Measurements from ENCODE around the gene TGFBR1.

The TGFBR1 gene

DNA sequence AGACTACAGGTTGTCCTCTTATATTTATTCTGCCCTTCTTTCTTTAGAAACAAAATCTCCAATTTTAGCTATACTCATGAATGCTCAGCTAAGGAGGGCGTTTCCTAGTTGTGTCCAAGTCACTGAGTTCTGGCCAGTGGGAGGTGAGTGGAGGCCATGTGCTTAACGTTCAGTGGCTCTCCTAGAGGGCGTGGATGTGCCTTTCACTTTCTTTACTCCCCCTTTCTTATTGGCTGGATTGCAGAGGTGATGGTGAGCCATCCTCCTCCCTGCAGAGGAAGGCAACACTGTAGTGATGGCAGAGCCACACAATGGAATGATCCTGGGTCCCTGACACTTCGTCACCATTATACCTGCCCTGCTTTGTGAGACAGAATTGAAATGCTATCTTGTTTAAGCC is 62.2 kb downstream of the TGFBR1 start:
- no peak for DNase-seq

DNA sequence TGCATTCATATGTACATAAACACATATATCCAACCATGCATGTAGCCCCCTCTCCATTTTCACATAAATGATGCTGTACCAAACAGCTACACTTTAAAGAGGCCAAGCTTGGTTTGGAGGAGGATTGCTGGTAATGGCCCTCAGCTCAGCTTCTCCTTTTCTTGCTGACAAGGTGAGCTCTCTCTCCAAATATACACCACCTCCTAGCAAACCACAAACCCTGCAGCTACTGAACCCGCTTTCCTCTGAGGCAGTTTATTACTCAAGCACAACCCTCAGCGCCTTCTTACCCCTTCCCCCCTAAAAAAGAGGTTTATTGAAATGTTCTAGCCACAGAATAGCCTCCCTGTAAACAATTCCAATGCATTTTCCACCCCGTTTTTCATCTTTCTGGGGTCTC is 62.8 kb downstream of the TGFBR1 start:
- no peak for DNase-seq

DNA sequence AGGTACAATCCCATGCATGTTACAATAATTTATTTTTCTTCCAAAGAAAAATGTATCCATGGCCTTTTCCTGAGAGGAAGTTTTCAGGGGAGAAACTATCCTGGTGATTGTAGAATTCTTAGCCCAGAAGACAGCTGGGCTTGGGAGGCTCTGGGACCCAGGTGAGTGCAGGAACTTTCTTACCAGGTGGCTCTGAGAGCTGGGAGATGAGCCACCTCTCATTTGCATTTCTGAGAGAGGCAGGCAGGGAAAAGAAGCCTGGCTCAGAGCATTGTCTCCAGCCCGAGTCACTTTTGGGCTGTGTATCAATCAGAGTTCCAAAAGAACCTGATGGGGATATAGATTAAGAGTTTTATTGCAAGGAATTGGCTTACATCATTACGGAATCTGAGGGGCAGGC is 64.2 kb downstream of the TGFBR1 start:
- no peak for DNase-seq

DNA sequence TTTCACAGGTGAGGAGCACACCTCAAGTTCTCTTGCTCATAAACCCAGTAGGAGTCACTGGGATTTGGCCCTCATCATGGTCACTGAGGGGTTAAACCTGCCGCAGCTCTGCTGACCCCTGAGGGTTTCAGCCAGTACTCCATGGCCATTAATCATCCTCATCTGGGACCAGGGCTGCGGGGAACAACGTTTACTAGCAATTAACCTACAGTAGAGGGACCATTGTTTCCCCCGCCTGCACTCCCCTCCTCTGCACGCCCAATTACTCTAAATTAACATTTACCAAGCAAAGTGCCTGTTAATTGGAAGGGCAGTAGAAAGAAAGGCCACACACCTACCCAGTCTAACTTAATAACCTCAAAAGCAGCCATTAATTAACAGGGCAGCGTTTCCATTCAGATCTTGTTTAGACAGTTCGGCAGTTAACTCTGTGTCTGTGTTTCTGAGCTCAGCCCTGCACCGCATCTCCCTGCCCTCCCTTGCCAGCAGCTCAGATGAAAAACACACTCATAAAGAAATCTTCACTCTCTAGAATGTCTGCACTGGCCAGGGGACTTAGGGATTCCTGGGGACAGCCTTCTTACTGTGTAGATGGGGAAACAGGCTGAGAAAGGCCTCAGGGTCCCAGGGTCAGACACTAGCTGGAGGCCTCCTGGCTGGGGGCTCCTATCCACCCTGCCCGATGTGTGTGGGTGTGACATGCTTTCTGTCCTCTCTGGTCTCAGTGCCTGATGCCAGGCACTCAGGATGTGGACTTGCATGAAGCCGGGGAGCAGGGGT is 65.3 kb downstream of the TGFBR1 start:
- DNase-seq = no peak

DNA sequence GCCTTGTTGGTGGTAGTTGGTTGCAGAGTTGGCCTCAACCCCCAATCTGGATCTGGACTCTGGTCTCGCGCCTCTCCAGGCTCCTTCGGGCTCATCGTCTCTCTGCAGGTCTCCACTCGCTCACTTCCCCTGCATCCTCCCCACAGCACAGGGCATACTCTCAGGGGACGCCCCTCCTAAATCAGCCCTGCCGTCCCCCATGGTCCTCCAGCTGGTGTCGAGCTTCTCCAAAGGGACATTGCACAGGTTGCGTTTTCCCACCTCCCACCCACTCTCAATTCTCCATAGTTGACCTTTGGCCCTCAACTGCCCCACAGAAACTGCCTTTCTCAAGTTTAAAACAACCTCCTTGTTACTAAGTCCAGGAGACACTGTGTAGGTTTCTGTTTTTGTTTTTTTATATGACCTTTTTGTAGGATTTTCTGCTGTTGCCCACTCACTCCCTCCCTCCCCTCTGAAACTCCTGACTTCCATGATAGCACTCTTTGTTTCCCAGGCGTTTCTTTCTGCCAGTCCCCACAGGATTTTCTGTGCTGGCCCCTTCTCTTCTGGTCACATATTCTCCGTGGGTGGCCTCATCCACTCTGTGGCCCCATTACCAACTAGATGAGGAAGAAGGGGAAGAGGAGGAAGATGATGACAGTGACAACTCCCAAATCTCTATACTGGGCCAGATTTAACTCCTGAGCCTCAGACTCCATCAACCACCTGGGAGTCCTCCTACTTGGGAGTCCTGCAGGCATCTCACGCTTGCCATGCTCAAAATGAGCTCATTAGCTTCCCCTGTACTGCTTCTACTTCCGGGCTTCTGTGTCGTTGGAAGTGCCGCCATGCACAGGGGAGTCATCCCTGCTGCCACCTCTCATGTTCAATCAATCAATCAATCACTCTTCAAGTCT is 66.6 kb downstream of the TGFBR1 start:
- DNase-seq = no peak

DNA sequence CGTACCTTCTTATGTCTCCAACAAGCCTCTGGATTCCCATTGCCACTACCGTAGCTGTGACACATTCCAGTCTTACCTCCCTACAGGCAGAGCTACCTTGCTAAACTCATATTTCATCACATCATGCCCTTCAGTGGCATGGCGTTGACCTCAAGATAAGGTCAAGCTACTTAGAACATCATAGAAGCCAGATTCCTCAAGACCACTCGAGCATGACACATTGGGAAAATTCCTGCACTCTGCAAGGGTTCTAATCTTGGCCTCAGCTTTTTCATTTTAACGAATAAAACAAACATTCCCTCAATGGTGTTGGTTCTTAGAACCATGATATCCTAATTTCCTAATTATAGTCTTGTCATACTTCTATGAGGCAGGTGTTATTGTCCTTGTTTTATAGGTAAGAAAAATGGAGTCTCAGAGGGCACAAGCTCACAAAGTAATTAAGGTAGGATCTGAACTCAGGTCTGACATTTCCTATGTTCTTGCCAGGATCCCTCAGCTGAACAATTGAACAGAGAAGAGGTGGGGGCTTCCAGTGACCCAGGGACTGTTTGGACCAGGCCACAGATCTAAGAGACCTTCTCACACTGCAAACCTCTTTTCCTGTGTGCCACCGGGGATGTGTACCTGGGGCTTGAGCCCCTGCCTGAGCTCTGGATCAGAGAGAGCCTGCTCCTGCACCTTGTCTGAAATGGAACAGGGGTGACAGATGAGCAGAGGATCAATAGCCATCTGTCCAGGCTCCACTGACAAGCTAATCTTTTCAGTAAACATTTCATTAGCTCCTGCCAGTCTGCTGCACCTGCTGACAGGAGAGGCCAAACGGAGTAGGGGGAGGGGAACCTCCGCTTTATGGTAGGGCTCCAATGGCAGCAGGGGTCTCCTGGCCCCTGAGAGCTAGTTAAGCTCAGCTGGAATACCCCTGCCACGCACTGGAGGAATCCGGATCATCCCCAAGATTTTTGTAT is 67.5 kb downstream of the TGFBR1 start:
- DNase-seq = no peak

DNA sequence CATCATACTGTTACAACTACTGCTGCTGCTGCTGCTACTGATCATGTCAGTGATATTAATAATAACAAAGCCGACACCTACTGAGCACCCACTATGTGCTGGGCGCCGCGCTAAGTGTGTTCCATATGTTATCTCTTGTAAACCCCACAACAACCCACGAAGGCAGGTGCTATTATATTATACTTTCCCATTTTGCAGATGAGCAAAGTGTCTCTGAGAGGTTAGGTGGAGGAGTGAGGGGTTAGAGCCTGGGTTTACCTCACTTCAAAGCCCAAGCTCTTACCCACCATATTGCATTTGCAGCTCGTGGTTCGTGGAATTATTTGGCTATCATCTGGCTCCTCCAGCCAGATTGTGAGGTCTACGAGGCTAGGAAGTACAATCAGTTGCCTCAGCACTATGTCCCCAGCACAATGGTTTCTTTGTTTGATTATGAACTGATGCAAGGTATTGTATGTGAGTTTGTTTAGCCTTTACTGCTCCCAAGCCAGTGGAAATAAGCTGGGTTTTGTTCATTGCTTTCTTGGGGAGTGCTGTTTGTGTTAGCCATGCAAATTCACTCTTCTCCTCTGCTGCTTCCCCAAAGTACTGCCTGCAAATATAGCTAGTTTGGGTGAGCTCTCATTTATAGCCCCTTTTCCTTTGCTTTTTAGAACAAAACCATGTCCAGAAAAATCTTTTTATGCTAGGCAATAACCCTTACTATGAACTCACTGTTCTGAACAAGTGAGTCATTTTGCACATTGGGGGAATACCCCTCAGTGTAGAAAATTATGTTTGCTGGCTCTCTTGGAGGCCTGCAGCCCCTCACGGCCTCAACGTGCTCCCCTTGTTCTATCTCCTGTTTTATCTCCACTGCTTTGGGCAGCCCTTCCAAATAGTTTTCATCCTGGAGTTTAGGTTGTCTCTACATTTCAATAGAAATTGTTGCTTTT is 68.9 kb downstream of the TGFBR1 start:
- peak in 3 of 58 donors; percentile 3 to 67 (median 5) for DNase-seq

DNA sequence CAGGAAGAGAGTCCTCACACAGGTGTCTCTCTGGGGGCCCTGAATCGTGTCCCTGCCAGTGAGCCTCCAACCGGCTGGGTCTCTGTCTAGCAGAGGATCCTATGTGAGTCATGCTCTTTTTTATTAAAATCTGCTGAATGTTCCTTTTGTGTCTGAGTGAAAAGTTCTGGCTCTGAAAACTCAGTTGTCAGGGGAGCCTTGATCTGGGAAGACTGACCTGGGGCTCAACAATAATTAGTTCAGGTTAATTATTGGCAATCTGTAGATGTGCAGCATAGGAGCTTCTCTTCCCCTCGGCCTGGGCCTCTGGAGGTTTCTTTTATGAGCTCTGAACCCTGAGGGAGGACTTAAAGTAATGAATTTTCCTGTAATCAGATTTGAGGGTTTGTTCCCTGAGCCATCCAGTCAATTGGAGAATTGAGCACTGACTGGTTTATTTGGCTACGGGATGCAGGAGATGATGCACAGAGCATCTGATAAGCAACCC is 71.7 kb downstream of the TGFBR1 start:
- DNase-seq = no peak

DNA sequence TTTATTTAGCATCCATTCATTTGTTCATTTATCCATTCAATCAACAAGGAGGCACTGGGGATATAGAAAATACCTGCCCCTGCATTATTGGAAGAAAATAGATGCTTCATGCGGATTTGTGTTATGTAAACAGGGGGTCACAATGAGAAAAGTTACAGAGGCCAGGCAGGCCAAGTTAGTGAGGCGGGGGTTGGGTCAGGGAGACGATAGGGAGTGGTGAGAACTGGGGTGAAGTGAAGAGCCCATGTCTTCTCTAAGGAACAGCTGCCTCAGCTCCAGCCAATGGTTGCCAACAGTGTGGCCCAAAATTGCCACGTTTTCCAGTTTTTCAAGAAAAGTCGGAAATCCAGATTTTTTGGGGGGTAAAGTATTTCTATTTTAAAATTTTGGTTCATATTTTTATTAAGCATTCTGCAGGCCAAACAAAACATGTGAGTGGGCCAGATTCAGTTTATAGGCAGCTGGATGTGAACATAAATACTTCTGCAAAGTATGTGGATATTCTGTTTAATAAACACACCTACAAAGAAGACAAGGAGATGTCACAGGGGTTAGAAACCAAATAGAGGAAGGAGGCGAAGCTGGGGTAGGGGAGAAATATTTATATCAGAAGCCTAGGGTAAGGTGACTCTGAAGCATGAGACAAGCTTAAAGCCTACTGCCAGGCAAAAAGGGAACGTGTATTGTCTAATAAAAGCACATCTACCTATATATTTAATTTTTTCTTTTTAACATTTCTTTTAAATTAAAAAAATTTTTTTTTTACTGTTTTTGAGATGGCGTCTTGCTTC is 72.9 kb downstream of the TGFBR1 start:
- DNase-seq = no peak

DNA sequence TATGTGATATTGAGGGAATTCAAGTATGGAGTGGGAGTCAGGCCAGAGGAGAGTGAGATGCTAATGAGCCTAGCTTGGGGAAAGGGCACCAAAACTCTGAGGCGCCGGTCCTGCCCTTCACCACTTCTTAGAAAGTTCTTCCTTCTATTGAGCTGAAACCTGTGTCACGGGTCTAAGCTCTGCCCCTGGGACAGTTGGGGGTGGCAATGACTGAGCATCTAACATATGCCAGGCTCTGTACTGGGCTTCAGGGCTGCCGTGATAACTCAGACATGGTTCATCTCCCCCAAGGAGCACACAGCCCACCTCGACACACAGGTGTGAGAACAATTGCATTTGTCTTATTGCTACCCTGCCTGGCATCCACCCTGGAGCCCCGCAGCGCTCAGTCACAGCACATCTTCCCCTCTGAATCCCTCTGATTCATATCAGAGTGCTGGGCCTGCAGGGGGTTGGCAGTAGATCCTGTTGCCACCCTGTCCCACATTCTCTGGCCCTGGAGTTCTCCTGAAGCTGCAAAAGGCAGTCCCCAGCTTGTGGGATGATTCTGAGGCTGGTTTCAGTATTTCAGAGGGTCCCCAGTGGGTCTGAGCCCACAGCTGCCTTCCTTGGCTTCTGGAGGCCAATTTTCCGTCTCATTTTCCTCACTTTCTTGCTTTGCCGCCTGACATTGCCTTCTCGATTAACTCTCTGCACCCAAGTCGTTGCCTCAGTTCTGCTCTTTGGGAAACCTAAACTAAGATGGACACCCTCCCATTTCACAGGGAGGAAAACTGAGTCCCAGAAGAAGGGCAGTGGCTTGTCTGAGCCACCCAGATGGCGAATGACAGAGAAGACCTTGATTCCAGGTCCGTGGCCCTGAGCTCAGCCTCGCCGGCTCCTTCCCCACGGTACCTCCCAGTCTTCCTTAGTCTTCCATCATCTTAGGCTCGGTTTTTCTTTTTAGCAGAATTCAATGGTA is 74.3 kb downstream of the TGFBR1 start:
- DNase-seq = no peak

DNA sequence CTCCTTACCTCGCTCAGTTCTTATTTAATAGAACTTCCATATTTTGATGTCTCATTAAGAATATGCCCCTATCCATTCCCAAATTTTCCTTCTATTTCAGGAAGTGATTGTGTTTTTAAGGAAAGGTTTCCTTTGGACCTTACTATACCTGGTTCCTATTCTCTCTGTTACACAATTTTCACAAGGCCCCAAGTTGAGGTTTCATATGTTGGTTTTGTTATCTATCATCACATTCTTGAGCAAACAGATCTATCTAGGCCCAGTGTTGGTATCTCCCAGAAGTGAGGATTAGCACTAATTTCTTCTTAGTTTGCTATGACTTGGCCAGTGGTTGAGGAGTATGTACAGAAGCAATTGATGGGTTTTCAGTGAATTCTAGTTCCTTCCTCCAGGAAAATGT is 75.3 kb downstream of the TGFBR1 start:
- no peak for DNase-seq

DNA sequence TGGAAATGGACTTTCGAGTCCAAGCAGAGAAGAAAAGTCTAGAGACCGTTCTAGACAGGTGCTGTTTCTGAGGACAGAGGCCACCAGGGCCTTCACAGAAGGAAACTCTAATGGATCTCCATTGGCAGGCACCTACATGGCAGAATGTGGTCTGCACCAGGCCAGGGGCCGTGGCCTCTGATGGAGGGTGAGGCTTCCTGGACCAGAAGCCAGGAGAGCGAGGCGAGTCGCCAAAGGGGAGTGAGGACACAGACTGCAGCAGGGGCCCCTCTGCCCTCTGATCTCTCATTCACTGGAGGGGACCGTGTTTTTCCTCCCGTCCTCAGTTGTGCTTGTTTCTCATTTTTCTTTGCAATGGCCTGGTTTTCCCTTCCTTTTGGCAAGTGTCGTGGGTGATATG is 75.7 kb downstream of the TGFBR1 start:
- DNase-seq = no peak

DNA sequence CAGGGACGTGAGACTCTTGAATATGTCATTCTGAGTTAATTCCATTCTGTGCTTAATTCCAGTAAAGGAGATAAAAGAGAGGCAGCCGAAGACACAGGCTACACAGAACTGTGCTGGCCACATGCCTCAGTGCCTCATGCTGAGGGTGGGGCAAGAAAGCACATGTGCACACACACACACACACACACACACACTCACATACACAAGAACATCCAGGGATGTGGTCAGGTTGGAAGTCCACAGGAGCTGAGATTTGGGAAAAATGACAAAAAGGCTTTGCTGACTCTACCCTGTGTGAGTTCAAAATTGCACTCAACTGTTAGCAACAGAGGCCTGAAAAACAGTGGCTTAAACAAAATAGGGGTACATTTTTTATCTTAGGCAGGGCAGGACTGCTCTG is 76.3 kb downstream of the TGFBR1 start:
- DNase-seq = no peak

DNA sequence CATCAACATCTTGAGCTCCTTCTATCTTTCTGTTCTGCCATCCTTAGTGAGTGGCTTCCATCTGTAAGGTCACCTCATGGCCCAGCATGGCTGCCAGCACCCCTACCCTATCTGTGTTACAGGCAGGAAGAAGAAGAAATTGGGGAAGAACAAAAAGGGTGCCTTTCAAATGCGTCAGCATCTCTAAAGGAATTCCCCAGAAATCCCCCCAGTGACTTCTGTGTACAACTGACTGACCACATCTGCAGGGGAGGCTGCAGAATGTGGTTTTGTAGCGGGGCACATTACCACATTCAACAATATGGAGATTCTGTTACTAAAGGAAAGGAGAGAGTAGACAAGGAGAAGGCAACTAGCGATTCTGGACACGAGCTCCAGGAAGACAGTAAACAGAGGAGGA is 76.7 kb downstream of the TGFBR1 start:
- DNase-seq = no peak

DNA sequence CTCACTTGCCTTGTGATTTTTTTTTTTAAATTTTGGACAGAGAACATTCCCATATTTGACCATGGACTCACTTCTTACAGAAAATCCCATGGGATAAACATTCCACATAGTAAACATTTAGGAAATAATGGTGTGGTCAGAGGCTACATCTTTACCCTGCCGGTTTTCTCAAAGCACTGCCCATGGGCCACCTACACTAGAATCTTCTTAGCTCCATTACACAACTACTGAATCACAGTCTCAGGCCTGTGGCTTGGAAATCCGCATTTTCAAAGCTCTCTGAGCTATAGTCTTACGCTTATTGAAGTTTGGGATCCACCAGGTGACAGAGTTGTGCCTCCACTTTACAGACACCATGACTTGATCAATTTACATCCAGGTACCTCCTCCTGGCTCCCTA is 77.4 kb downstream of the TGFBR1 start:
- DNase-seq = no peak

DNA sequence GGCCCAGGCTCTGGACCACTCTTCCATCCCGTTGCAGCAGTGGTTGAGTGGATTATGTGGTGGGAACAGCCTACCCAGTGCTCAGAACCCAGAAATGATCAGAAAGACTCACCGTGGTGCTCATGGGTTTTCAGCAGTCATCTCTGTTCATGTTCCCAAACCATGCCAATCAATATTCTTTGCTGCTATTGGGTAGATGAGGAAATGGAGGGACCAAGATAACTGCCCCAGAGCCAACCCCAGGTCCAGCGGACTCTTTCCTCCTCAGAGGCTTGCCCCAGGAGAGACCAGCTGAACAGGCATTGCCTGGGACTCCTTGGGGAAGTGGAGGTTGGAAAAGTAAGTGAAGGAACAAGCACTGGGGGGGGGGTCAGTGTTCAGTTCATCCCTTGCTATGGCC is 78.7 kb downstream of the TGFBR1 start:
- no peak for DNase-seq

DNA sequence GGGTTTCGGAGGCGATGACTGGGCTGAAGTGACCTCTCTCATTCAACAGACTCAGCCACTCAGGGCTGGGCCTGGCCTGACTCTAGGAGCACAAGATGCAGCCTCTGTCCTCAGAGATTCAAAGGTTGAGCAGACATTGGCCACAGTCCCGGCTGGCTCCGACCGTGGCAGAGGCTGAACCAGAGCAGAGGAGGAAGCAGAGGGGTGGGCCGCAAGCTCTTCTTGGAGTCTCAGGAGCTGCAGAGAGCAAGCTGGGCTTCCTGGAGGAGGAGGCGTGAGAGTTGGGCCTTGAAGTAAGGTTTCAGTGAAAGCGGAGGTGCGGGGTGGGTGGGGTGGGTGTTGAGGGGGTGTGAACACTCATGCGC is 79.2 kb downstream of the TGFBR1 start:
- peak in 1 of 58 donors; percentile 46 for DNase-seq

Measured in anterior cingulate cortex (tissue), 58 donors.